NT2/D1 (cell line): ENCODE data around the gene FADD.

Experiments used
- SUZ12 ChIP-seq: IDR thresholded peaks from 2 replicates; pipeline ENCODE4 v1.6.1; 2011; ENCODE audit not compliant: insufficient read length, insufficient read depth; ENCODE audit errors: extremely low read depth
- YY1 ChIP-seq: IDR thresholded peaks from 2 replicates; pipeline ENCODE4 v1.6.1; 2011; ENCODE audit not compliant: insufficient read length, insufficient read depth
- ZNF274 ChIP-seq: IDR thresholded peaks from 2 replicates; pipeline ENCODE4 v1.6.1; 2011; ENCODE audit warnings: mild to moderate bottlenecking, low read depth, low read length

GRCh38 chr11:70241709-70242108 is 38.6 kb downstream of the FADD start:
- TF ChIP-seq ZNF274, result no peak
- no peak for TF ChIP-seq YY1
- no peak for TF ChIP-seq SUZ12
